GM21423 (cell line): ENCODE results near the gene TP63.
"Not testable (repeated sequence)": the region's sequence is repeated elsewhere in the genome, so short reads cannot be mapped to it uniquely, and the experiment has no call there.

Experiments used
- ATAC-seq: cut with Tn5 transposase; IDR thresholded peaks from one replicate; pipeline ENCODE4 v1.9.1; 2021; ENCODE audit warnings: mild to moderate bottlenecking, moderate library complexity; ENCODE audit not compliant: unreplicated experiment

TP63 gene

GRCh38 chr3:189631373-189631408 lies at the start of gene TP63:
Gene TP63 (plus strand): TSS chr3:189631389. CDS start chr3:189631516, 127 bp downstream.
- ATAC-seq: no peak

- no peak for ATAC-seq
These were observed 49.0 kb upstream of the TP63 start for GRCh38 chr3:189582179-189582578.

DNA sequence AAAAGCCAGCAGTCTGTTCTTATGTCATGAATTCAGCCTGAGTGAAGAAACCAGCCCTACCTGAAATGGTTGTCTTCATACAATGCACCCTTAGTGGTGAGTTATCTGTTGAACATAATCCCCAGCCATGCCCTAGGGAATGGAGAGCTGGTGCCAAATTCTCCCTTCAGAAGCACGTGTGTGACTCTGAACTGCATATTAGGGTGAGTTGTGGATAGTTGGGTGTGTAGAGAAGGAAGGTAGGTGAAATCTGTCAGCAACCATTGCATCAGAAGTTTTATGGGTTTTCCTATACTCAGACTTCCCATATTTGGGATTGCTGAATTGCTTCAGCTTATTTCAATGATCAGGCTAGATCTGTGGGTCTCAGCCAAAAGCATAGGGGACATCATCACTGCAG lies 46.5 kb upstream of the TP63 start:
- ATAC-seq: no peak

- ATAC-seq: peak; percentile 71
These were observed 44.1 kb upstream of the TP63 start for GRCh38 chr3:189586941-189587663.

GRCh38 chr3:189587664-189588040 lies 43.5 kb upstream of the TP63 start:
- ATAC-seq: no peak

DNA sequence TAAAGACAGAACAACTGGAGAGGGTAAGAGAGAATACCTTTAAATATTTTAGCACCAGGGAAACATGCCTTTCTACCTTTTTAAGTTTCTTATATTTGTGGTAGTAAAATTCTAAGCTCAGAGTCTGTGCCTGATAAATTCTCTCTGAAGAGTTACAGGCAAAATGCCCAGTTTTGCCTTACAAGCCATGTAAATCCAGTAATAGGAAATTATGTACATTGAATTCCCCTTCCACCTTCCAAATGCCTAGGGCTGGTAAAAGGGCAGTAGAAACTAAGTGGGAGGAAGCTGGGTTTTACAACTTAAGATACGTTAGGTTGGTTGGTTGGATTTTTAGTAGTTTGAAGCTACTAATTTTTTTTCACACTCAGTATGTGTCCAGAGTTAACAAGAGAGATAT lies 43.1 kb upstream of the TP63 start:
- no peak for ATAC-seq

DNA sequence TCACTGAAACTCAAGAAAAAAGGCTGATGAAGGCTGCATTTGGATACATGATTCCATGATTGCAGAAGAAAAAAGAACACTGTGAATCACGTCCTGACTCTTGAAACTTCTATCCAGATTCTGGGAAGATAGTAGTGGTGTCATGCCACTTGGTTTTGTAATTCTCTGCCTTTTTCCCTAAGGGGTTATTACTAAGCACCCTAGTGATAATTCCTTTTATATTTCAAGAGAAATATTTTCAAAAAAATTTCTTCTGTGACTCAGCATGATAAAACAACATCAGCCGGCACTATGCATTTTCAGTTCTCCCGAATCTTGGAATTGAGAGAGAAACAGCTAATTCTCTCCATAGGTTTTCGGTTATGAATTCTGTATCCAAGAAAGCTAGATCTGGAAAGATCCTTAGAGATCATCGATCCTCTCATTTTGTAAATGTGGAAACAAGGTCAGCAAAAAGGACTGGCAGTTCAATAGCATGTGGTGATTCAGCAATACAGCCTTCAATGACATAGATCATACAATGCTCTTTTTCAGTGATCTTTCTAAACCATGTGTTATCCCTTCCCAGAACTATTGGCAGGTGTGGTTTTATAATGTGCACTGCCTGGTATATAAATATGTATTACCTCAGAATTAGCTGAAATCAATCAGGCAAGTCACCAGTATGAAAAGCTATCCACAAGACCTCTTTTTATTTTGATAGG lies 42.6 kb upstream of the TP63 start:
- ATAC-seq: no peak

DNA sequence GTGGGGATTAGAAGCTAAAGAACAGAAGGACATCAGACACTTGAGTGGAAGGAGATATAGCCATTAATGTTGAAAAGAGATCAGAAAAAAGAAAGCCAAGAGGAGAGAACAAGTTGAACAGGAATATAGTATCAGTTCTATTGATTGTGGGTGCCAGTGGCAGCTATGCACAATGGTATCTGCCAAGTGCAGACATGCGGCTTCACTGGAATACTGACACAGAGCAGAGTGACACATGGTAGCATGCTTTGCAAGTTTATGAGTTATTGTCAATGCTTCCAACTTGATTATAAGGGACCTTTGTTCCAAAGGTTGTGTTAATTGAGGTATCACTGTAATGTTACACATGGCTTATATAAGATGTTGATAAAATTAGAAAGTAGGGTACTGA lies 42.0 kb upstream of the TP63 start:
- no peak for ATAC-seq

DNA sequence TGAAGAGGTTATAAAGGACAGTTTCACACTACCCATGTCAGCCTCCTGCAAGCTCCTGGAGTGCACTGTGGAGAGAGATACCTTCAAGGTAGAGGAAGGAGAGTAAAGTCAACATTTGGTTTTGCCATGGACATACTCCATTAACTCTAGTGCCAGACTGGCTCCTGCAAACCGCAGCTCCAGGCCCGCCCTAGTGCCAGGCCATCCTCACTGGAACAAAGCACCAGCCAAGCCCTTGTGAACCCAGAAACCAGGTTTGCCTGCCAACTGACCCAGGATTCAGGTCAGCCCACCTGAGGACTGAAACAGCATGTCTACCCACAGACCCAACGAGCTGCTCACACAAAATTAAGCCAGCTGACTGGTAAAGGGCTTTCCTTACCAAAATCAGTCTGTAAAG lies 41.0 kb upstream of the TP63 start:
- ATAC-seq: no peak

DNA sequence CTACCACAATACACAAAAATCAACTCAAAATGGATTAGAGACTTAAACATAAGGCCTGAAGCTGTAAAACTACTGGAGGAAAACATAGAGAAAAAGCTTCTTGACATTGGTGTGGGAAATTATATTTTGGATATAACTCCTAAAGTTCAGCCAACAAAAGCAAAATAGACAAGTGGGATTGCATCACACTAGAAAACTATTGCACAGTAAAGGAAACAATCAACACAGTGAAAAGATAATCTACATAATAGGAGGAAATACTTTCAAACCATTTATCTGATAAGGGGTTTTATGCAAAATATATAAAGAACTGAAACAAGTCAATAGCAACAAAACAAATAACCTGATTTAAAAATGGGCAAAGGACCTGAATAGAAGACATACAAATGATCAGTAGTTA lies 37.6 kb upstream of the TP63 start:
- ATAC-seq: no peak

GRCh38 chr3:189596078-189596979 lies 34.9 kb upstream of the TP63 start:
- not testable (repeated sequence) for ATAC-seq

DNA sequence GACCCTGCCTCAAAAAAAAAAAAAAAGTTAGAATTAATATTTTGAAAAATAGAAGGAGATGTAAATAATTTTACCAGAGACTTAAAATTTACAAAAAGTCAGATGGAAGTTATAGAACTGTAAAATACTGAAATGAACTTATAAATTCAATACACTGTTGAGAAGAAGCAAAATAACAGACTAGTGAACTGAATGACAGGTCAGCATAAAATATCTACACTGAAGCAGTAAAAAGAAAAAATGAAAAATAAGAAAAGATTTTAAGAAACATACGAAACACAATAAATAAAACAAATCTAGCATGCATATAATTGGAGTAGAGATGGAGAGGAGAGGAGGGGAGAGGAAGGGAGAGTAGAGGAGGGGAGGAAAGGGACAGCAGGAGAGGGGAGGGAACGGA lies 33.3 kb upstream of the TP63 start:
- ATAC-seq: no peak

DNA sequence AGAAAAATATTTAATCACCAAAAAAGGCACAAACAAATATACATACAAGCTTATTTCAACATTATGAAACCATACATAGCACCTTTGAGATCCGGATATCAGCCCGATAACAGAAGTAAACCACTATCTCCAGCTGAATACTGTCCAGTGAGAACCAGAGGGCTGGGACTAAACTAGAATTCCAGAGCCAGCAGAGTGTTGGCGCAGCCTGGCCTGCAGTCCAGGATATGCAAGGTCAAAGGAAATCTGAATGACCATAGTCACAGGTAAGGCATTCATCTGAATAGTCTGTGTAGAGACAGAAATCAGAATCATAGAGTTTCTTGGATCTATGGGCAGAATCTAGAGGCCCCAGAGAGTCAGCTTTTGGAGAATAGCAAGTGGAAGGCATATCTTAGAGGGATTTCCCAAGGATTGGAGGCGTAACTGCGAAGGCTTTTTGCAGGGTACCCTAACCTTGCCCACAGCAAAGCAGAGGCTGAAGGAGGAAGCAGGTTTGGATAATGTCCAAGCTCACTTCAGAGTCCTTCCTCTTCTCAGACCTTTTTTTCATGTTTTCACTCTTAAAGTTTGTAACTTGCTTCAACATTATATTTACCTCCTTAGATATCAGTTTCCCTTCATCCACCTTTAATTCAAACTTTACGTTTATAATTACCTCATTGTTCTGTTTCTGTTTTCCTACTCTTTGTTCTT lies 32.5 kb upstream of the TP63 start:
- ATAC-seq: no peak

DNA sequence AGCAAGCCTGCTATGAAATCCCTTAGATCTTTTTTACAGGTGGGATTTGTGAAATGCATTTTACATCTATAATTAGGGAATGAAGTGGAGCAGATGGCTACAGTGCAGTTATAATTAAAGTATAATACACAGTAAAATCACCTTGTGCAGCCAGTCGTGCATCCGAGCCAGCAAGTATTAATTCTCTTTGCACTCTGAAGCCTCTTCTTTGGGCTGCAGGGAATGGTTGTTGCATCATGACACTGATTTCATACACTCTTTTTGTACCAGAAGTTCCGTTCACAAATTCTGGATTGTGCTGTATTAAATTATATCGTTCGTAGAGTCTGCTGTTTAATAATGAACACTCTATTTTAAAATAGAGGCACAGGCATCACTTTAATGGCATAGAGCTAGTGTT lies 28.7 kb upstream of the TP63 start:
- ATAC-seq: no peak

GRCh38 chr3:189605717-189606116 lies 25.5 kb upstream of the TP63 start:
- ATAC-seq: no peak

- ATAC-seq: no peak
These were observed 24.4 kb upstream of the TP63 start for GRCh38 chr3:189606774-189607173.

DNA sequence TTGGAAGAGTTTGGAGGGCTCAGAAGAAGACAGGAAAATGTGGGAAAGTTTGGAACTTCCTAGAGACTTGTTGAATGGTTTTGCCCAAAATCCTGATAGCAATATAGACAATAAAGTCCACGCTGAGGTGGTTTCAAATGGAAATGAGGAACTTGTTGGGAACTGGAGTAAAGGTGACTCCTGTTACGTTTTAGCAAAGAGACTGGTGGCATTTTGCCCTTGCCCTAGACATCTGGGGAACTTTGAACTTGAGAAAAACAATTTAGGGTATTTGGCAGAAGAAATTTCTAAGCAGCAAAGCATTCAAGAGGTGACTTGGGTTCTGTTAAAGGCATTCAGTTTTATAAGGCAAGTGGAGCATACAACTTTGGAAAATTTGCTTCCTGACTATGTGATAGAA lies 18.5 kb upstream of the TP63 start:
- not testable (repeated sequence) for ATAC-seq

GRCh38 chr3:189613122-189613521 lies 18.1 kb upstream of the TP63 start:
- ATAC-seq: no peak

DNA sequence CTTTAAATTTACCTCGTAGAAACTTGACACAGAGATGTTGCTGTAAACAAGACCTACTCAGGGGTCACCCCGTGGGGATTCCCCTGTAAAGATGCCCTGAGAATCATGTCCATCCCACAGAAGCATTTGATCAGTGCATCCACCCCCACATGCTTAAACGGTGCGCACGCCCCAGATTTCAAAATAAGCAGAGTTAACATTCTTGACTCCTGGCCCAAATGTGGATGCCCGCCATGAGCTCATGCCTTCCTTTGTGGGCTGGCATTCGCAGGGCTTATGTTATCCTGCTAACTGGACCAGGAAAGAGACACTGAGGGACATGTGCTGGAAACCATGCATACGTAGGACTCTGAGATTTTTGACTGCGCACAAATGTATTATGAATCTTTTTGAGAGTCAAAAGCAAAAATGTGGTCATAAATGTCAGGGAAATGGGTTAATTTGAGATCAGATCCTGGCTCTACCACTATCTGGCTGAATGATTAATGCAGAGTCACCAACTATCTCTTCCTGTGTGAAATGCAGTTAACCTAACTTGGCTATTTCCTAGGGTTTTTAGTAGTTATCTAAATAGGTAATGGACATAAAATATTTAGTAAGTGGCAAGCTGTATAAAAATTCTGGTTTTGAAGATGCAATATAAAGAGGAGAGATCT lies 9.1 kb upstream of the TP63 start:
- no peak for ATAC-seq

GRCh38 chr3:189622629-189623028 lies 8.6 kb upstream of the TP63 start:
- ATAC-seq: no peak

DNA sequence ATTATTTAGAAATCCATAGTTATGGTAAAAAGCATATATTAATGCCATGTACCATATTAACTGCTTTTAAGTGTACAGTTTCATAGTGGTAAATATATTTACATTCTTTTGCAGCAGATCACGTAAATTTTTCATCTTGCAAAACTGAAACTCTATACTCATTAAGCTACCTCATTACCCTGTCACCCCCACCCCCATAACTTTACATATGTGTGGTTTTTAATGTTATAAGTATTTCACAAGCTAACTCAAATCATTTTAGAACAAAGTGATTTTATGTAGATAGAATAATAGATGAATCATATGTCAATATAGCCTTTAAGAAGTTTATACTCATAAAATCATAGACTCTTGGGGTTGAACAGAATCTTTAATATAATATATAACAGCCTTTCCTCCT lies 7.1 kb upstream of the TP63 start:
- no peak for ATAC-seq
